BE2C (cell line): ENCODE measurements around the gene MAP2.

Source experiments
- DNase-seq: peaks from one replicate; pipeline ENCODE4 v3.0.0-alpha.2; 2020
- H3K27me3 ChIP-seq: fragments of 250-450 bp; sonication (Bioruptor Pico); 2 replicates; pipeline ENCODE4 v1.5.1; 2020; ENCODE audit warnings: mild to moderate bottlenecking
- H3K36me3 ChIP-seq: fragments of 250-450 bp; sonication (Bioruptor Pico); 2 replicates; pipeline ENCODE4 v1.5.1; 2020; ENCODE audit warnings: mild to moderate bottlenecking
- H3K4me1 ChIP-seq: fragments of 250-450 bp; sonication (Bioruptor Pico); 2 replicates; pipeline ENCODE4 v1.5.1; 2020
- H3K4me3 ChIP-seq: 2 replicates; pipeline ENCODE4 v1.5.1; 2011; ENCODE audit warnings: low read depth, low read length
- H3K9me3 ChIP-seq: fragments of 250-450 bp; sonication (Bioruptor Pico); 2 replicates; pipeline ENCODE4 v1.5.1; 2020
- CTCF ChIP-seq: IDR thresholded peaks from 2 replicates; pipeline ENCODE4 v1.5.1; 2012; ENCODE audit warnings: mild to moderate bottlenecking, low read depth, low read length

MAP2 gene

DNA sequence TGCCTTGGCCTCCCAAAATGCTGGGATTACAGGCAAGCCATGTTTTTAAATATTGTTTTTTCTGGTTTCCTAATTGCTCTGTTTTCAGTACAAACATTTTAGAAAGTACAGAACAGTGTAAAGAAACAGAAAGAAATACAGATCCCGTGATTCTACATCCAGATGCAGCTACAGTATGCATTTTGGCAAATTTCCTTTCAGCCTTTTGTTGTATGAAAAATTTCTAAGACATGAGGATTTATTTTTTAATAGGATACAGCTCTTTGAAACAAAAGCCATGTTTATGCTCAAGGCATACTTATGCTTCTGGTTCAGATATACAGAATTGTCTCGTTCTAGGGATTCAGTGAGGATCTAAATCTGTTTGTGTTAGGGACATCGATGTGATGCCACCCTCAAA lies 109.5 kb downstream of the MAP2 start:
- Histone ChIP-seq H3K36me3 (no peaks in the 10 kb centered on the region), H3K9me3 (no peaks in the 10 kb centered on the region; the same call in 1 of the 2 replicates), H3K4me3 (no peak overlapping the region), H3K4me1 (peaks cover 4% of the 10 kb centered on the region; the same call in 1 of the 2 replicates), H3K27me3 (no peaks in the 10 kb centered on the region)
- DNase-seq: no peak
- TF ChIP-seq CTCF: no peak

GRCh38 chr2:209534228-209534627 lies 110.4 kb downstream of the MAP2 start:
- TF ChIP-seq CTCF: no peak
- DNase-seq: no peak
- Histone ChIP-seq H3K27me3 (no peaks in the 10 kb centered on the region), H3K4me3 (no peak overlapping the region), H3K4me1 (peaks cover 4% of the 10 kb centered on the region; the same call in 1 of the 2 replicates), H3K36me3 (no peaks in the 10 kb centered on the region), H3K9me3 (no peaks in the 10 kb centered on the region; the same call in 1 of the 2 replicates)

DNA sequence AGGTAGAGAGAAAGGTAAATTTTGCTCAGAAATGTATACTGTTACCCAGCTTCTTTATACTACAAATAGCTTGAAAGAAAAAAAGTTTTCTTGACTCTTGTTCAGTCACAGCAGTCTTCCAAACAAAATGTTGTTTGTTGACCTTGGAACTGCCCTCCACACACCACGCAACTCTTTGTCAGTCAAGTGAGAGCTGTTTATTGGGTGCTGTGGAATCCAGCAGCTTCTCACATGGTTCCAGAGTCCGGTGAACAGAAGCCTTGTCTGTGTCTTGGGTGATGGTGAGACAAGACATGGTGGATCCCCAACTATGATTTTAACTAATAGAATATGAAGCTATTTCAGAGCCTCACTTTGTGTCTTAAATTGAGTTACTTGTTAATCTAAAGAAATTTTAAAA lies 112.5 kb downstream of the MAP2 start:
- no peak overlapping the region for H3K4me3 ChIP-seq
- no peak for DNase-seq
- TF ChIP-seq CTCF: no peak

GRCh38 chr2:209547726-209548125 lies 123.9 kb downstream of the MAP2 start:
- H3K4me1 ChIP-seq: no peaks in the 10 kb centered on the region
- DNase-seq: no peak
- H3K27me3 ChIP-seq: no peaks in the 10 kb centered on the region
- no peaks in the 10 kb centered on the region for H3K36me3 ChIP-seq
- no peaks in the 10 kb centered on the region for H3K9me3 ChIP-seq
- TF ChIP-seq CTCF: no peak
- H3K4me3 ChIP-seq: no peak overlapping the region

More for the DNA sequence above, 112.5 kb downstream of the MAP2 start:
- Histone ChIP-seq H3K4me1 (peaks cover 4% of the 10 kb centered on the region; the same call in 1 of the 2 replicates), H3K36me3 (no peaks in the 10 kb centered on the region), H3K27me3 (no peaks in the 10 kb centered on the region), H3K9me3 (no peaks in the 10 kb centered on the region; the same call in 1 of the 2 replicates)

DNA sequence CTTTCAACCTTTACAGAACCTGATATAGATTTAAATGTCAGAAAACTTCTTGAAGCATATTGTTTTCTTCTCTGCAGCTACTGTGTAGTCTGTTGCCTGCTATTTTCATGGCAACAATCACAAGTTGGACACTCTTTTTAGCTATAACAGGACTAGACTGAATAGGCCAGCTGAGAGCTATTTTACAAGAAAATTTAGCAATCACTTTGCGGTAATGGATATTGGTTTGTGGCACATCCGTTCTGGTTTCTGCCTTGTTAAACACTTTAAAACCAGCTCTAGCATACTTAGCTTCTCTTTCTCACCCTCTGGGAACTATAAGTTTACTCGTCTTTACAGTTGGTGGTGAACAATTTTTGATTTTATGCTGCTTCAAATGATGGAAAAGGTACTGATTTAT lies 125.7 kb downstream of the MAP2 start:
- Histone ChIP-seq H3K4me3 (no peak overlapping the region), H3K4me1 (no peaks in the 10 kb centered on the region), H3K27me3 (no peaks in the 10 kb centered on the region), H3K9me3 (no peaks in the 10 kb centered on the region), H3K36me3 (no peaks in the 10 kb centered on the region)
- TF ChIP-seq CTCF: no peak
- no peak for DNase-seq

- Histone ChIP-seq H3K36me3 (no peaks in the 10 kb centered on the region), H3K9me3 (no peaks in the 10 kb centered on the region), H3K4me3 (no peak overlapping the region), H3K27me3 (no peaks in the 10 kb centered on the region), H3K4me1 (no peaks in the 10 kb centered on the region)
- DNase-seq: no peak
- TF ChIP-seq CTCF: no peak
Measured at GRCh38 chr2:209553913-209554312, 130.1 kb downstream of the MAP2 start.
